GM12878 (cell line): ENCODE measurements around the gene REXO2. TPM values are rescaled to one million over a fixed set of nuclear protein-coding genes. Genes with fewer than 3 reads are reported as not detected.

ENCODE experiments used
- ATAC-seq: fragments of 200-7000 bp; cut with Tn5 transposase; 3 replicates; pipeline ENCODE4 v1.9.1; 2020; ENCODE audit warnings: mild to moderate bottlenecking, moderate library complexity
- BruUV-seq: library from RNA; stranded (reverse); fragments of 400-500 nt; replicated peaks from 2 replicates; lab custom pipeline; 2021; lab: Mats Ljungman, UMichigan
- CTCF ChIA-PET: fragments of 300-600 bp; sonication (Branson Sonifier 250); formaldehyde crosslinking; extraction: SDS; loops from one replicate; lab custom pipeline; 2021; ENCODE audit warnings: inconsistent platforms; lab: Yijun Ruan, JAX
- POLR2A ChIA-PET: fragments of 350-600 bp; formaldehyde crosslinking; extraction: SDS; loops from one replicate; lab custom pipeline; 2021; ENCODE audit warnings: inconsistent platforms; lab: Charles Lee
- RAD21 ChIA-PET: fragments of 300-600 bp; sonication (Branson Sonifier 250); formaldehyde crosslinking; loops from one replicate; lab custom pipeline; 2023; ENCODE audit warnings: antibody characterized with exemption; ENCODE audit not compliant: unreplicated experiment; lab: Charles Lee
- SMC1A ChIA-PET: fragments of 300-600 bp; sonication (Branson Sonifier 250); formaldehyde crosslinking; loops from one replicate; lab custom pipeline; 2023; ENCODE audit not compliant: unreplicated experiment, uncharacterized antibody; lab: Charles Lee
- DNase-seq: peaks from one replicate; pipeline ENCODE4 v3.0.0-alpha.2; 2011; ENCODE audit warnings: low read depth, low spot score
- FAIRE-seq: peaks from 3 replicates; lab custom pipeline; 2011; peaks lifted over from hg19 to GRCh38; lab: Jason Lieb, UNC
- H2AFZ ChIP-seq: 2 replicates; pipeline ENCODE4 v1.6.0; 2011; ENCODE audit warnings: low read depth, low read length, control low read depth; ENCODE audit not compliant: control insufficient read depth
- H3K27ac ChIP-seq: 2 replicates; pipeline ENCODE4 v1.5.1; 2011; ENCODE audit warnings: control low read depth; ENCODE audit not compliant: control insufficient read depth, insufficient read depth
- H3K27me3 ChIP-seq, 2 experiments: replicated peaks in 1 of 2; 2 replicates each; pipeline versions ENCODE4 v1.6.0 to v1.6.1; 2011; ENCODE audit warnings: low read length in 1 of 2; ENCODE audit not compliant: control insufficient read depth in 2 of 2, insufficient read depth in 2 of 2
- H3K36me3 ChIP-seq, 2 experiments: 2 replicates each; pipeline ENCODE4 v1.5.1; 2011; ENCODE audit warnings: low read length in 1 of 2; ENCODE audit not compliant: control insufficient read depth in 2 of 2, insufficient read depth in 2 of 2
- H3K4me1 ChIP-seq: 2 replicates; pipeline ENCODE4 v1.6.1; 2011; ENCODE audit warnings: mild to moderate bottlenecking, low read length, moderate library complexity, mixed read lengths; ENCODE audit not compliant: control insufficient read depth, insufficient read depth
- H3K4me2 ChIP-seq: 2 replicates; pipeline ENCODE4 v1.6.0; 2011; ENCODE audit warnings: control low read depth; ENCODE audit not compliant: control insufficient read depth, insufficient read depth
- H3K4me3 ChIP-seq: fragments of 200-600 bp; sonication (generic); 2 replicates; pipeline ENCODE4 v1.5.1; 2016
- H3K79me2 ChIP-seq: 2 replicates; pipeline ENCODE4 v1.6.0; 2011; ENCODE audit warnings: low read length; ENCODE audit not compliant: control insufficient read depth, insufficient read depth
- H3K9ac ChIP-seq: 2 replicates; pipeline ENCODE4 v1.8.0; 2011; ENCODE audit warnings: low read length, control low read depth, mixed read lengths; ENCODE audit not compliant: control insufficient read depth, insufficient read depth
- H3K9me3 ChIP-seq: replicated peaks from 3 replicates; pipeline ENCODE4 v1.5.1; 2011; ENCODE audit warnings: mild to moderate bottlenecking, low read length; ENCODE audit not compliant: control insufficient read depth, insufficient read depth
- H4K20me1 ChIP-seq: 2 replicates; pipeline ENCODE4 v1.6.0; 2011; ENCODE audit not compliant: control insufficient read depth, insufficient read depth
- BACH1 ChIP-seq: fragments of 450-650 bp; IDR thresholded peaks from 2 replicates; pipeline ENCODE4 v1.6.1; 2017; ENCODE audit warnings: mild to moderate bottlenecking, borderline replicate concordance
- BCL11A ChIP-seq: IDR thresholded peaks from 2 replicates; pipeline ENCODE4 v1.6.1; 2011; ENCODE audit warnings: low read depth, low read length
- CBX5 ChIP-seq: sonication (generic); IDR thresholded peaks from 2 replicates; pipeline ENCODE4 v1.6.1; 2016; ENCODE audit warnings: low read depth, moderate library complexity, mild to moderate bottlenecking, inconsistent platforms
- EED ChIP-seq: sonication (generic); IDR thresholded peaks from 2 replicates; pipeline ENCODE4 v1.6.1; 2016; ENCODE audit warnings: antibody characterized with exemption, low read depth
- HCFC1 ChIP-seq: fragments of 150-350 bp; IDR thresholded peaks from 2 replicates; pipeline ENCODE4 v1.6.1; 2014; ENCODE audit warnings: low read length
- JUNB ChIP-seq: IDR thresholded peaks from 2 replicates; pipeline ENCODE4 v1.6.1; 2016; ENCODE audit warnings: antibody characterized with exemption, mild to moderate bottlenecking
- NR2F1 ChIP-seq: fragments of 450-650 bp; conservative IDR thresholded peaks from 2 replicates; pipeline ENCODE4 v1.6.1; 2017; ENCODE audit warnings: mild to moderate bottlenecking
- TCF3 ChIP-seq: IDR thresholded peaks from 2 replicates; pipeline ENCODE4 v1.6.1; 2012; ENCODE audit warnings: low read depth, mild to moderate bottlenecking, low read length, borderline replicate concordance; ENCODE audit not compliant: insufficient read depth
- WRNIP1 ChIP-seq: IDR thresholded peaks from 2 replicates; pipeline ENCODE4 v1.6.1; 2011; ENCODE audit warnings: low read depth, low read length, improper control_type of control experiment, borderline replicate concordance
- WGBS: methylation state at CpG from one replicate; pipeline ENCODE4 v1.1.6; 2016; ENCODE audit warnings: low lambda C conversion rate; ENCODE audit not compliant: insufficient replicate concordance, insufficient coverage; ENCODE audit errors: missing lambda C conversion rate; 5-methylcytosine and 5-hydroxymethylcytosine counted together
- in situ Hi-C: fragments of 300-500 bp; cut with MboI; formaldehyde crosslinking; loops from 9 replicates; pipeline ENCODE4 v1.14.3; 2018; ENCODE audit warnings: mixed read lengths
- intact Hi-C: fragments of 100-400 bp; cut with micrococcal nuclease; formaldehyde crosslinking; loops from one replicate; pipeline ENCODE4 v1.14.2; 2022; ENCODE audit not compliant: unreplicated experiment
- polyA plus RNA-seq, 11 experiments: library from polyadenylated mRNA; depleted of rRNA in 4 of 11; unstranded in 6 of 11; stranded (reverse) in 5 of 11; fragments of >200 nt; fragmentation: Nextera tagmentation in 4 of 11; fragmentation: Illumina TruSeq in 1 of 11; extraction: Ambion mirVana in 4 of 11; extraction: Trizol in 1 of 11; gene quantifications; 1 replicate in 1 of 11; 2 replicates in 10 of 11; pipeline versions ENCODE4 v1.2.1 to v1.2.3, GENCODE V29; 2011 to 2016; ENCODE audit warnings: inconsistent platforms in 2 of 11, missing spikeins in 2 of 11, low read depth in 1 of 11
- total RNA-seq, 4 experiments: library from RNA; depleted of rRNA in 3 of 4; stranded (reverse); fragments of >200 nt in 3 of 4; fragmentation: Illumina TruSeq in 1 of 4; extraction: Trizol in 1 of 4; gene quantifications; 2 replicates each; pipeline versions ENCODE4 v1.2.1 to v1.2.3, GENCODE V29; 2013 to 2021
- TF ChIP-seq, protein P1 (sequence below), 3 experiments: IDR thresholded peaks in 2 of 3; conservative IDR thresholded peaks in 1 of 3; 2 replicates each; pipeline ENCODE4 v1.5.1; 2011; ENCODE audit warnings: low read depth in 3 of 3, low read length in 3 of 3, mild to moderate bottlenecking in 3 of 3, control low read depth in 2 of 3, moderate library complexity in 2 of 3, inconsistent platforms in 1 of 3, mixed read lengths in 1 of 3; ENCODE audit not compliant: control insufficient read depth in 2 of 3, insufficient read depth in 1 of 3; ENCODE audit errors: extremely low read depth in 1 of 3
- TF ChIP-seq, protein P2 (sequence below): IDR thresholded peaks from 2 replicates; pipeline ENCODE4 v1.6.1; 2012; ENCODE audit warnings: low read depth, low read length, improper control_type of control experiment

Gene REXO2
- total and polyA plus RNA-seq, 10 of the 15 experiments (the other 5 are each of a cell fraction or from before 2014, with no cell fraction given): 3.3 to 12.5 (median 5.3) TPM

DNA sequence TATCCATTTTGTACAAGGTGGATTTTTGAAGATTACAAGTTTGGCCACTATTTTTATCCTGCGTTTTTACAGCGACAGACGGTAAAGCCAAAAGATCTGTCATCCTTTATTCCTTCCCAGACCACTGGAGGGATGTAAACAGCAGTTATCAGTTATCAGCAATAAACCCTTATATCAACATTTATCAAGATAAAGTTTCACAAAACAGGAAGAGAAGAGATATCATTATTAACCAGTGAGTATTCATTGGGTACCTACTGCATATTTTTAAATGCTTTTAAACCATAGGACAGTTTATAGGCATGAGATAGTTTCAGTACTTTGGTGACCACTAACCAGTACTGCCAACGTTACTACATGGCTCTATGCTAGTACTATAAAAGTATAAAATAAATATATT is 5.9 kb upstream of the REXO2 start:
- Histone ChIP-seq H3K4me1 (no peaks in the 10 kb centered on the region), H3K27me3 (no peaks in the 10 kb centered on the region; a peak in 1 of 4 replicates), H3K79me2 (no peaks in the 10 kb centered on the region), H3K4me2 (no peak overlapping the region), H3K27ac (no peak overlapping the region), H4K20me1 (no peaks in the 10 kb centered on the region), H3K36me3 (no peaks in the 10 kb centered on the region), H3K9me3 (no peaks in the 10 kb centered on the region), H2AFZ (no peak overlapping the region), H3K9ac (no peak overlapping the region), H3K4me3 (no peak overlapping the region)
- no peak for ATAC-seq
- WGBS: 53% methylated on average over 4 of the region's 4 CpGs
- intact Hi-C loops (no loop called here), in situ Hi-C loops (no loop called here)
- TF ChIP-seq BCL11A (no peak), HCFC1 (no peak), WRNIP1 (no peak), EED (no peak), CBX5 (no peak), JUNB (no peak), NR2F1 (no peak), TCF3 (no peak), BACH1 (no peak)
- TF ChIP-seq, protein P1, sequence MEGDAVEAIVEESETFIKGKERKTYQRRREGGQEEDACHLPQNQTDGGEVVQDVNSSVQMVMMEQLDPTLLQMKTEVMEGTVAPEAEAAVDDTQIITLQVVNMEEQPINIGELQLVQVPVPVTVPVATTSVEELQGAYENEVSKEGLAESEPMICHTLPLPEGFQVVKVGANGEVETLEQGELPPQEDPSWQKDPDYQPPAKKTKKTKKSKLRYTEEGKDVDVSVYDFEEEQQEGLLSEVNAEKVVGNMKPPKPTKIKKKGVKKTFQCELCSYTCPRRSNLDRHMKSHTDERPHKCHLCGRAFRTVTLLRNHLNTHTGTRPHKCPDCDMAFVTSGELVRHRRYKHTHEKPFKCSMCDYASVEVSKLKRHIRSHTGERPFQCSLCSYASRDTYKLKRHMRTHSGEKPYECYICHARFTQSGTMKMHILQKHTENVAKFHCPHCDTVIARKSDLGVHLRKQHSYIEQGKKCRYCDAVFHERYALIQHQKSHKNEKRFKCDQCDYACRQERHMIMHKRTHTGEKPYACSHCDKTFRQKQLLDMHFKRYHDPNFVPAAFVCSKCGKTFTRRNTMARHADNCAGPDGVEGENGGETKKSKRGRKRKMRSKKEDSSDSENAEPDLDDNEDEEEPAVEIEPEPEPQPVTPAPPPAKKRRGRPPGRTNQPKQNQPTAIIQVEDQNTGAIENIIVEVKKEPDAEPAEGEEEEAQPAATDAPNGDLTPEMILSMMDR (IDR thresholded peaks at IDR 0.05 in 2 of 3, conservative IDR thresholded peaks at IDR 0.05 in 1 of 3; ENCODE audit: control insufficient read depth in 2 of 3, extremely low read depth in 1 of 3, insufficient read depth in 1 of 3, low read depth in 3 of 3, low read length in 3 of 3): no peak
- TF ChIP-seq, protein P2, sequence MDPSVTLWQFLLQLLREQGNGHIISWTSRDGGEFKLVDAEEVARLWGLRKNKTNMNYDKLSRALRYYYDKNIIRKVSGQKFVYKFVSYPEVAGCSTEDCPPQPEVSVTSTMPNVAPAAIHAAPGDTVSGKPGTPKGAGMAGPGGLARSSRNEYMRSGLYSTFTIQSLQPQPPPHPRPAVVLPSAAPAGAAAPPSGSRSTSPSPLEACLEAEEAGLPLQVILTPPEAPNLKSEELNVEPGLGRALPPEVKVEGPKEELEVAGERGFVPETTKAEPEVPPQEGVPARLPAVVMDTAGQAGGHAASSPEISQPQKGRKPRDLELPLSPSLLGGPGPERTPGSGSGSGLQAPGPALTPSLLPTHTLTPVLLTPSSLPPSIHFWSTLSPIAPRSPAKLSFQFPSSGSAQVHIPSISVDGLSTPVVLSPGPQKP: no peak
- POLR2A ChIA-PET: no interaction called here
- CTCF ChIA-PET: no interaction called here
- BruUV-seq: no TSS peak
- RAD21 ChIA-PET: no interaction called here
- no peak for FAIRE-seq
- SMC1A ChIA-PET: no interaction called here
- no peak for DNase-seq
